ENCODE measurements around the gene DDX11. TPM values are rescaled to one million over a fixed set of nuclear protein-coding genes. Genes with fewer than 3 reads are reported as not detected.
A peak's percentile ranks its signal among the peaks of the same experiment; 100 is the strongest.
"Not testable (repeated sequence)": the region's sequence is repeated elsewhere in the genome, so short reads cannot be mapped to it uniquely, and the experiment has no call there.

DDX11 gene
- total and polyA plus RNA-seq, 4 donors, result 11.7 to 30.9 (median 21.5) TPM

DNA sequence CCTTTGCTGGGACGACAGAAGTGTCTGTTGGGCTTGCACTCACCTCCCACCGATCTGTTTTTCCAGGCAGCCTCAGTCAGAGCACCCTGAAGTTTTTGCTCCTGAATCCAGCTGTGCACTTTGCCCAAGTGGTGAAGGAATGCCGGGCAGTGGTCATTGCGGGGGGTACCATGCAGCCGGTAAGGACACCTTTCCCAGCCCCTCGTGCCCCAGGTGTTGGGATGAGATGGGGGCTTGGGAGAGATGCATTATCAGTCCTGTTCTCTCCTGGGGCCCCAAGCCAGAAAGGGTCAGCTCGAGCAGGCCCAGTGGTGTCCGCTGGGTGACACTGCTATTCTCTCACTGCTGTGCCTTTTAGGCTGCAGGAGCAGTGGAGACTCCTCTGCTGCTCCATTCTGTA lies 24.2 kb downstream of the DDX11 start:
- H3K36me3 ChIP-seq (ENCODE audit: control insufficient read depth in 4 of 4, insufficient read depth in 4 of 4, low read length in 4 of 4), result peaks cover 0 to 22% (median 2%) of the 10 kb centered on the region in 4 donors
- H3K4me3 ChIP-seq; H3K9me3 ChIP-seq (ENCODE audit: control insufficient read depth in 4 of 4, insufficient read depth in 3 of 4, low read length in 3 of 4); DNase-seq; H3K9ac ChIP-seq (ENCODE audit: insufficient read depth in 1 of 2, low read length in 2 of 2); H3K4me1 ChIP-seq (ENCODE audit: control insufficient read depth in 5 of 5, insufficient read depth in 5 of 5, low read length in 5 of 5); H3K27ac ChIP-seq (ENCODE audit: low read depth in 1 of 2, low read length in 1 of 2); ATAC-seq (ENCODE audit: insufficient read depth, low FRiP score); H3K27me3 ChIP-seq (ENCODE audit: control insufficient read depth in 3 of 3, insufficient read depth in 3 of 3, low read length in 2 of 3): not testable (repeated sequence)
- 94 to 95% methylated on average over 8 of the region's 8 CpGs for WGBS, 2 donors

DNA sequence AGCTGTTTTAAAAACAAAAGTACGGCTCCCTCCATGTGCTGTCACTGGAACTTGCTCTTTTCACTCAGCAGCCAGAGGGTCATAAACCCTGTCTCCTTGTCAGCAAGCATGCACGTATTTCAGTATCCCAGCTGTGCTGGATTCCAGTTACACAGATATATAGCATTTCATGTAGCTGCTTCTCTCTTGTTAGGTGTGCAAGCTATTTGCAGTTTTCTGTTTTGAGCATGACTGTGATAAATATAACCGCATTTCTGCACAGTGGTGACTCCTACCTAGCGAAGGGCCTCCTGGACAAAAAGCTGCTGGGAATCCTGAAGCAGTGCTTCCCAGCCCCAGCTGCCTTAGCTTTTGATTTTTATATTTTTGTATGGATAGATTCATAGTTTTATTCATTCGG lies 24.7 kb downstream of the DDX11 start:
- WGBS, 2 donors, result 83 to 87% methylated on average over 5 of the region's 5 CpGs
- H3K36me3 ChIP-seq (ENCODE audit: control insufficient read depth in 4 of 4, insufficient read depth in 4 of 4, low read length in 4 of 4), result peaks cover 0 to 21% (median 2%) of the 10 kb centered on the region in 4 donors

DNA sequence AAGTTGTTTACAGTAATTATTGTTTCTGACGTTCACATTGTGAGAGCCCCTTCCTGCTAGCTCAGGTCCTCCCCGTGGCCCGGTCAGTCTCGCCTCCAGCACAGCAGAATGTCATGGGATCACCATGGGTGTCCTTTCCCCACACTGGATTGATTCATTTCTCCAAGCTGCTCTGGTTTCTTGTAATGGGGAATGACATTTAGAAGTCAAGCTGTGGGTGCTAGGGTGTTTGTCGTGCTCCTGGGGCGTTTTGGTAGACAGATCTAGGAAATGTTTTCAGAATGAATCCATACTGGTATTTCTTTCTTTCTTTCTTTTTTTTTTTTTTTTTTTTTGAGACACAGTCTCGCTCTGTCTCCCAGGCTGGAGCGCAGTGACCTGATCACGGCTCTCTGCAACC lies 25.1 kb downstream of the DDX11 start:
- H3K9me3 ChIP-seq (ENCODE audit: control insufficient read depth in 4 of 4, insufficient read depth in 3 of 4, low read length in 3 of 4); H3K27me3 ChIP-seq (ENCODE audit: control insufficient read depth in 3 of 3, insufficient read depth in 3 of 3, low read length in 2 of 3); H3K4me3 ChIP-seq; H3K27ac ChIP-seq (ENCODE audit: low read depth in 1 of 2, low read length in 1 of 2); DNase-seq; H3K9ac ChIP-seq (ENCODE audit: insufficient read depth in 1 of 2, low read length in 2 of 2); ATAC-seq (ENCODE audit: insufficient read depth, low FRiP score); H3K4me1 ChIP-seq (ENCODE audit: control insufficient read depth in 5 of 5, insufficient read depth in 5 of 5, low read length in 5 of 5): not testable (repeated sequence)
- peaks cover 0 to 21% (median 2%) of the 10 kb centered on the region in 4 donors for H3K36me3 ChIP-seq (ENCODE audit: control insufficient read depth in 4 of 4, insufficient read depth in 4 of 4, low read length in 4 of 4)
- 92 to 95% methylated on average over 8 to 9 of the region's 9 CpGs for WGBS, 2 donors

More for the DNA sequence above, 24.7 kb downstream of the DDX11 start:
- not testable (repeated sequence) for DNase-seq; H3K4me3 ChIP-seq; ATAC-seq (ENCODE audit: insufficient read depth, low FRiP score); H3K27ac ChIP-seq (ENCODE audit: low read depth in 1 of 2, low read length in 1 of 2); H3K9me3 ChIP-seq (ENCODE audit: control insufficient read depth in 4 of 4, insufficient read depth in 3 of 4, low read length in 3 of 4); H3K4me1 ChIP-seq (ENCODE audit: control insufficient read depth in 5 of 5, insufficient read depth in 5 of 5, low read length in 5 of 5); H3K9ac ChIP-seq (ENCODE audit: insufficient read depth in 1 of 2, low read length in 2 of 2); H3K27me3 ChIP-seq (ENCODE audit: control insufficient read depth in 3 of 3, insufficient read depth in 3 of 3, low read length in 2 of 3)

DNA sequence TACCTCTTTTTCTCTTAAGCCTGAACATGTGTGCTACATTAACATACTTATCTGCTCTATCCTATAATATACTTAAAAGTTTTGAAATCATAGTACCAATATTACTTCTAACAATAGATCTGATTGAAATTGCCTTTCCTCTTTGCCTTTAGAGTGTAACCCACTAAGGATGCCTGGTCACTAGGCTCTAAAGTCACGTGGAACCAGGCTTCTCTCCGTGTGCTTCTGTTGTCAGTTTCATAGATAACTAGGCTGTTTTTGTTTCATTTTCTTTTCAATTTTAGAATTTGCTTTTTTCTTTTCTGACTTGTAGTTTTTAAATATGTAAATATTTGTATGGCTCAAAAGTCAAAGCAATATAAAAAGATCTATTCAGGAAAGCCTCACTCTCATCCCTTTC lies 25.8 kb downstream of the DDX11 start:
- H3K27me3 ChIP-seq (ENCODE audit: control insufficient read depth in 3 of 3, insufficient read depth in 3 of 3, low read length in 2 of 3); H3K4me1 ChIP-seq (ENCODE audit: control insufficient read depth in 5 of 5, insufficient read depth in 5 of 5, low read length in 5 of 5); H3K4me3 ChIP-seq; H3K9me3 ChIP-seq (ENCODE audit: control insufficient read depth in 4 of 4, insufficient read depth in 3 of 4, low read length in 3 of 4); DNase-seq; H3K27ac ChIP-seq (ENCODE audit: low read depth in 1 of 2, low read length in 1 of 2); H3K9ac ChIP-seq (ENCODE audit: insufficient read depth in 1 of 2, low read length in 2 of 2); ATAC-seq (ENCODE audit: insufficient read depth, low FRiP score): not testable (repeated sequence)
- 91 to 92% methylated on average over 2 of the region's 2 CpGs for WGBS, 2 donors
- H3K36me3 ChIP-seq (ENCODE audit: control insufficient read depth in 4 of 4, insufficient read depth in 4 of 4, low read length in 4 of 4), result peaks cover 0 to 19% (median 2%) of the 10 kb centered on the region in 4 donors

DNA sequence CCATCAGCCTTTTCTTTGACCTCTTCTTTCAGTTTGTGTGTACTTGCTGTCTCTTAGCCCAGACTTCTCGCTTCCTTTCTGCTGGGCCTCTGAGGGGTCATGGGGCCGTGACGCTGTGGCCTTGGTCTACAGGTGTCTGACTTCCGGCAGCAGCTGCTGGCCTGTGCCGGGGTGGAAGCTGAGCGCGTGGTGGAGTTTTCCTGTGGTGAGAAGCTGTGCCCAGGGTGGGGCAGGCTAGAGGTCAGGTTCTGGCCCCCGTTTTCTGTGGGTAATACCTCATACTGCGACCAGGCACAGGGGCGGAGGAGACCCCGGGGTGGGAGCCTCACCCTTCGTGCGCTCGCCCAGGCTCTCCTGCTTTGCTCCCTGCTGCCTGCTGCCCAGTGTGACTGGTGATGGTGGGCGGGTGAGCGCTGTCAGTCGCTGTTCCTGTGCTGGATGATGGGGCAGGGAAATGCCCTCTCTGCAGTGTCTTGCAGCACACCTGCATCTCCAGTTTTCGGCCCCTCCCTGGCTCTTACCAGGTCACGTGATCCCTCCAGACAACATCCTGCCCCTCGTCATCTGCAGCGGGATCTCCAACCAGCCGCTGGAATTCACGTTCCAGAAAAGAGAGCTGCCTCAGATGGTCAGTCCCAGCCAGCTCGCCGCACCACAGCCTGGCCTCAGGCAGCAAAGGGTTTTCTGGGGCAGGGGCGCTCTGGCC lies 27.0 kb downstream of the DDX11 start:
- ATAC-seq (ENCODE audit: insufficient read depth, low FRiP score), result not testable (repeated sequence)

DNA sequence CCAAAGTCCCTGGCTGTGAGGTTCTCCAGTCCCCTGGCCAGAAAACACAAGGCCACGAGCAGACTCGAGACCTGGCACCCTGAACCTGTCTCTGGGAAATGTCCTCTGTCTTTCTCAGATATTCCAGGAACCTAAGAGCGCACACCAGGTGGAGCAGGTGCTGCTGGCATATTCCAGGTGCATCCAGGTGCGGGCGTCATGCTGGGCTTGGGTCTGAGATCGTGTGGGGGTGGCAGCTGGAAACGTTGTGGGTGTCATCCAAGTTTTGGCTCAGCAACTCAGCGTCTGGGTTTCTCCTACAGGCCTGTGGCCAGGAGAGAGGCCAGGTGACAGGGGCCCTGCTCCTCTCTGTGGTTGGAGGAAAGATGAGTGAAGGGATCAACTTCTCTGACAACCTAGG lies 28.5 kb downstream of the DDX11 start:
- H3K4me1 ChIP-seq (ENCODE audit: control insufficient read depth in 5 of 5, insufficient read depth in 5 of 5, low read length in 5 of 5); ATAC-seq (ENCODE audit: insufficient read depth, low FRiP score); H3K27ac ChIP-seq (ENCODE audit: low read depth in 1 of 2, low read length in 1 of 2); H3K9me3 ChIP-seq (ENCODE audit: control insufficient read depth in 4 of 4, insufficient read depth in 3 of 4, low read length in 3 of 4); H3K27me3 ChIP-seq (ENCODE audit: control insufficient read depth in 3 of 3, insufficient read depth in 3 of 3, low read length in 2 of 3); DNase-seq; H3K9ac ChIP-seq (ENCODE audit: insufficient read depth in 1 of 2, low read length in 2 of 2); H3K4me3 ChIP-seq: not testable (repeated sequence)
- peaks cover 0 to 11% (median under 1%) of the 10 kb centered on the region in 4 donors for H3K36me3 ChIP-seq (ENCODE audit: control insufficient read depth in 4 of 4, insufficient read depth in 4 of 4, low read length in 4 of 4)
- 89 to 93% methylated on average over 8 of the region's 8 CpGs for WGBS, 2 donors

More for the DNA sequence above, 27.0 kb downstream of the DDX11 start:
- WGBS, 2 donors, result 88 to 94% methylated on average over 20 to 24 of the region's 26 CpGs
- H3K9me3 ChIP-seq (ENCODE audit: control insufficient read depth in 4 of 4, insufficient read depth in 3 of 4, low read length in 3 of 4); H3K27ac ChIP-seq (ENCODE audit: low read depth in 1 of 2, low read length in 1 of 2); DNase-seq; H3K9ac ChIP-seq (ENCODE audit: insufficient read depth in 1 of 2, low read length in 2 of 2); H3K4me1 ChIP-seq (ENCODE audit: control insufficient read depth in 5 of 5, insufficient read depth in 5 of 5, low read length in 5 of 5); H3K4me3 ChIP-seq; H3K27me3 ChIP-seq (ENCODE audit: control insufficient read depth in 3 of 3, insufficient read depth in 3 of 3, low read length in 2 of 3): not testable (repeated sequence)
- H3K36me3 ChIP-seq (ENCODE audit: control insufficient read depth in 4 of 4, insufficient read depth in 4 of 4, low read length in 4 of 4), result peaks cover 0 to 16% (median 2%) of the 10 kb centered on the region in 4 donors

DNA sequence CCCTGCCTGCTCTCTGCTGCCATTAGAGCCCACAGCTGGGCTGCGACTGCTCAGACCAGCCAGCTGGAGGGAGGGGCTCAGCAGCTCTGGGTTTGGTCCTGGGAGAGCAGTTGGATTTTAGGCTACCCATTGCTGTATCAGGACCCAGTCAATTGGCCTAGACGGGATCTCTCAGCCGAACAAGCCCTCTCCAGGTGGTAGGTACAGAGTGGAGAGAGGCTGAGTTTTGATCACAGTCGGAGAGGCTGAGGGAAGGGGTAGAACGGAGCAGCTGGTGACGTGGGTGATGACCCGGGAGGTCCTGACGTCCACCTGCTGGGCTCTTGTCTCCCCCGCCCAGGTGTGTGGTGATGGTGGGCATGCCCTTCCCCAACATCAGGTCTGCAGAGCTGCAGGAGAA lies 28.9 kb downstream of the DDX11 start:
- H3K4me3 ChIP-seq; H3K9me3 ChIP-seq (ENCODE audit: control insufficient read depth in 4 of 4, insufficient read depth in 3 of 4, low read length in 3 of 4); H3K27ac ChIP-seq (ENCODE audit: low read depth in 1 of 2, low read length in 1 of 2); H3K9ac ChIP-seq (ENCODE audit: insufficient read depth in 1 of 2, low read length in 2 of 2); DNase-seq; H3K4me1 ChIP-seq (ENCODE audit: control insufficient read depth in 5 of 5, insufficient read depth in 5 of 5, low read length in 5 of 5); ATAC-seq (ENCODE audit: insufficient read depth, low FRiP score); H3K27me3 ChIP-seq (ENCODE audit: control insufficient read depth in 3 of 3, insufficient read depth in 3 of 3, low read length in 2 of 3): not testable (repeated sequence)
- 92 to 94% methylated on average over 9 of the region's 9 CpGs for WGBS, 2 donors
- H3K36me3 ChIP-seq (ENCODE audit: control insufficient read depth in 4 of 4, insufficient read depth in 4 of 4, low read length in 4 of 4), result peaks cover 0 to 11% (median under 1%) of the 10 kb centered on the region in 4 donors

DNA sequence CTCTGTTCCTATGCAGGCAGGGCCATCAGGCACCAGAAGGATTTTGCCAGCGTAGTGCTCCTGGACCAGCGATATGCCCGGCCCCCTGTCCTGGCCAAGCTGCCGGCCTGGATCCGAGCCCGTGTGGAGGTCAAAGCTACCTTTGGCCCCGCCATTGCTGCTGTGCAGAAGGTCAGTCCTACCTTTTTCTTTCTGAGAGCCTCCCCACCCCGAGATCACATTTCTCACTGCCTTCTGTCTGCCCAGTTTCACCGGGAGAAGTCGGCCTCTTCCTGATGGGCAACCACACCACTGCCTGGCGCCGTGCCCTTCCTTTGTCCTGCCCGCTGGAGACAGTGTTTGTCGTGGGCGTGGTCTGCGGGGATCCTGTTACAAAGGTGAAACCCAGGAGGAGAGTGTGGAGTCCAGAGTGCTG lies 29.9 kb downstream of the DDX11 start:
- not testable (repeated sequence) for H3K27me3 ChIP-seq (ENCODE audit: control insufficient read depth in 3 of 3, insufficient read depth in 3 of 3, low read length in 2 of 3); H3K9ac ChIP-seq (ENCODE audit: insufficient read depth in 1 of 2, low read length in 2 of 2); H3K4me3 ChIP-seq; ATAC-seq (ENCODE audit: insufficient read depth, low FRiP score); H3K9me3 ChIP-seq (ENCODE audit: control insufficient read depth in 4 of 4, insufficient read depth in 3 of 4, low read length in 3 of 4); H3K4me1 ChIP-seq (ENCODE audit: control insufficient read depth in 5 of 5, insufficient read depth in 5 of 5, low read length in 5 of 5); H3K27ac ChIP-seq (ENCODE audit: low read depth in 1 of 2, low read length in 1 of 2)
- 68 to 76% methylated on average over 16 of the region's 16 CpGs for WGBS, 2 donors
- peak in 1 of 3 donors; percentile 10 for DNase-seq
- peaks cover 0 to 11% (median under 1%) of the 10 kb centered on the region in 4 donors for H3K36me3 ChIP-seq (ENCODE audit: control insufficient read depth in 4 of 4, insufficient read depth in 4 of 4, low read length in 4 of 4)

Data from lung (tissue), 10 donors.